Spleen (tissue), 13 donors: ENCODE data around the gene AKAP11. TPM values are rescaled to one million over a fixed set of nuclear protein-coding genes. Genes with fewer than 3 reads are reported as not detected.
A peak's percentile ranks its signal among the peaks of the same experiment; 100 is the strongest.
"Not testable (repeated sequence)": the region's sequence is repeated elsewhere in the genome, so short reads cannot be mapped to it uniquely, and the experiment has no call there.

Source experiments
- DNase-seq: peaks from one replicate; pipeline ENCODE4 v3.0.0-alpha.2; 2020
- H3K27ac ChIP-seq, 8 donors: fragments of 200-600 bp; sonication (generic) in 7 of 8; 1 replicate in 4 of 8; 2 replicates in 4 of 8; pipeline versions ENCODE4 v1.5.0 to v1.8.0; 2016 to 2021; ENCODE audit warnings: inconsistent platforms in 4 of 8, mild to moderate bottlenecking in 4 of 8, moderate library complexity in 1 of 8
- H3K27me3 ChIP-seq, 7 donors: fragments of 200-600 bp; sonication (generic) in 6 of 7; replicated peaks in 1 of 7; 1 replicate in 4 of 7; 2 replicates in 3 of 7; pipeline versions ENCODE4 v1.5.0 to v1.8.0; 2016 to 2021; ENCODE audit warnings: inconsistent platforms in 3 of 7, mild to moderate bottlenecking in 1 of 7
- H3K36me3 ChIP-seq, 6 donors: fragments of 200-600 bp; sonication (generic) in 5 of 6; 1 replicate in 4 of 6; 2 replicates in 2 of 6; pipeline versions ENCODE4 v1.5.0 to v1.8.0; 2016 to 2021; ENCODE audit warnings: inconsistent platforms in 2 of 6
- H3K4me1 ChIP-seq, 6 donors: fragments of 200-600 bp; sonication (generic) in 5 of 6; 1 replicate in 3 of 6; 2 replicates in 3 of 6; pipeline versions ENCODE4 v1.5.0 to v1.8.0; 2016 to 2021; ENCODE audit warnings: inconsistent platforms in 3 of 6
- H3K4me3 ChIP-seq, 8 donors: fragments of 200-600 bp; sonication (generic) in 7 of 8; 1 replicate in 4 of 8; 2 replicates in 4 of 8; pipeline versions ENCODE4 v1.5.0 to v1.8.0; 2016 to 2021; ENCODE audit warnings: inconsistent platforms in 4 of 8, mild to moderate bottlenecking in 4 of 8, moderate library complexity in 2 of 8
- H3K9me3 ChIP-seq, 8 donors: fragments of 200-600 bp; sonication (generic) in 7 of 8; 1 replicate in 4 of 8; 2 replicates in 4 of 8; pipeline versions ENCODE4 v1.5.0 to v1.8.0; 2016 to 2021; ENCODE audit warnings: inconsistent platforms in 4 of 8
- CTCF ChIP-seq, 11 experiments: fragments of 200-600 bp in 7 of 11; fragments of 450-650 bp in 4 of 11; sonication (generic) in 4 of 11; IDR thresholded peaks in 8 of 11; conservative IDR thresholded peaks in 3 of 11; 1 replicate in 7 of 11; 2 replicates in 4 of 11; pipeline versions ENCODE4 v1.4.0 to v1.8.0; 2016 to 2021; ENCODE audit warnings: antibody characterized with exemption in 11 of 11, inconsistent platforms in 4 of 11, mild to moderate bottlenecking in 1 of 11
- POLR2A ChIP-seq, 3 donors: fragments of 450-650 bp; IDR thresholded peaks; one replicate each; pipeline ENCODE4 v1.5.1; 2017; ENCODE audit warnings: antibody characterized with exemption in 3 of 3, mild to moderate bottlenecking in 1 of 3
- POLR2AphosphoS5 ChIP-seq, 3 donors: sonication (generic); formaldehyde crosslinking; IDR thresholded peaks; one replicate each; pipeline ENCODE4 v1.5.1; 2017; ENCODE audit warnings: antibody characterized with exemption in 3 of 3
- WGBS, 5 donors: extraction: QIAGEN DNeasy Blood & Tissue Kit in 3 of 5; methylation state at CpG; one replicate each; pipeline versions ENCODE4 v1.1.5 to v1.1.7; 2013 to 2018; 5-methylcytosine and 5-hydroxymethylcytosine counted together
- intact Hi-C: fragments of 100-400 bp; cut with DNase I; formaldehyde crosslinking; loops from one replicate; pipeline ENCODE4 v1.15.0; 2023; ENCODE audit warnings: low total_unique reads
- long read RNA-seq, 2 donors: transcript quantifications; one replicate each; lab custom pipeline, GENCODE V29; 2026
- polyA plus RNA-seq, 3 donors: library from polyadenylated mRNA; stranded (reverse); fragments of 200-250 nt; gene quantifications; one replicate each; pipeline ENCODE4 v1.2.1, GENCODE V29; 2013
- total RNA-seq, 7 donors: library from RNA; depleted of rRNA in 3 of 7; stranded (reverse); fragments of >200 nt in 3 of 7; fragmentation: NEBNext Ultra II Directional in 4 of 7; extraction: Animal tissue kit (Norgen Biotek cat#: 25700) in 4 of 7; gene quantifications; one replicate each; pipeline versions ENCODE4 v1.1.0 to v1.2.1, GENCODE V29; 2016 to 2021
- donor health status: healthy with polysubstance abuse.
- donor health status: DM: no; HTN: no; CAD: no; lungs with moderate emphysema.
- donor health status: DM: no; HTN: no; CAD: no.
- donor health status: Bipolar disorder and iron deficiency.
- donor health status: healthy.
- donor health status: DM: no; HTN: no; CAD: no.
- donor health status: DM: yes; HTN: yes; CAD: no.

Gene AKAP11
- total RNA-seq (10 to 100 TPM; 33.5 to 43.5 (median 38.8) TPM), polyA plus RNA-seq (1 to 10 TPM; 9.4 to 9.9 (median 9.6) TPM)
- long read RNA-seq, donor 1, full-length matches to known transcripts = 1 of 7 reads
- long read RNA-seq, donor 1, partial matches to known transcripts = 6 of 7 reads
- long read RNA-seq, donor 1, other reads (novel, unspliced or antisense) = 0 of 7 reads
- long read RNA-seq, donor 2 = 0 reads

GRCh38 chr13:42272115-42272803, at the start of gene AKAP11:
TSS of gene AKAP11 (plus strand) at chr13:42272152. CDS start at chr13:42286349, 14,197 bp downstream.
- 0 to 1% (median 0%) methylated on average over 33 to 59 of the region's 59 CpGs for WGBS, 5 donors
- DNase-seq = peak; percentile 93
- TF ChIP-seq POLR2AphosphoS5 (IDR thresholded peaks at IDR 0.05) = peak in 2 of 3 donors; percentile 62 to 71
- no peak for TF ChIP-seq CTCF (IDR thresholded peaks at IDR 0.05 in 8 of 11, conservative IDR thresholded peaks at IDR 0.05 in 3 of 11)
- Histone ChIP-seq H3K27me3 (no peaks in the 10 kb centered on the region), H3K27ac (peak within 1 kb of the TSS; percentile 88 to 97 (median 95)), H3K4me1 (peaks cover 6 to 59% (median 47%) of the 10 kb centered on the region in 6 donors), H3K9me3 (no peaks in the 10 kb centered on the region), H3K36me3 (no peaks in the 10 kb centered on the region), H3K4me3 (peak within 1 kb of the TSS; percentile 77 to 95 (median 90))
- intact Hi-C loops = no loop called here

GRCh38 chr13:42223681-42224080, 48.3 kb upstream of the AKAP11 start:
- H3K9me3 ChIP-seq = peaks cover 0 to 3% (median 0%) of the 10 kb centered on the region in 8 donors
- peaks cover 0 to 63% (median 3%) of the 10 kb centered on the region in 6 donors for H3K36me3 ChIP-seq
- 94 to 99% (median 96%) methylated on average over 4 of the region's 4 CpGs for WGBS, 5 donors
- H3K4me1 ChIP-seq = no peaks in the 10 kb centered on the region
- no peak for DNase-seq
- TF ChIP-seq POLR2AphosphoS5 (IDR thresholded peaks at IDR 0.05) (no peak), POLR2A (IDR thresholded peaks at IDR 0.05) (no peak), CTCF (IDR thresholded peaks at IDR 0.05 in 8 of 11, conservative IDR thresholded peaks at IDR 0.05 in 3 of 11) (no peak)
- no peak overlapping the region for H3K27ac ChIP-seq
- H3K4me3 ChIP-seq = no peak overlapping the region
- H3K27me3 ChIP-seq = no peaks in the 10 kb centered on the region
- intact Hi-C loops = no loop called here

- peaks cover 0 to 60% (median 3%) of the 10 kb centered on the region in 6 donors for H3K36me3 ChIP-seq
- peaks cover 0 to 3% (median 0%) of the 10 kb centered on the region in 8 donors for H3K9me3 ChIP-seq
- TF ChIP-seq CTCF (IDR thresholded peaks at IDR 0.05 in 8 of 11, conservative IDR thresholded peaks at IDR 0.05 in 3 of 11) = no peak
- TF ChIP-seq POLR2AphosphoS5 (IDR thresholded peaks at IDR 0.05) = no peak
- TF ChIP-seq POLR2A (IDR thresholded peaks at IDR 0.05) = no peak
- intact Hi-C loops = no loop called here
- no peaks in the 10 kb centered on the region for H3K27me3 ChIP-seq
- no peak overlapping the region for H3K27ac ChIP-seq
- H3K4me3 ChIP-seq = no peak overlapping the region
- 91 to 100% (median 95%) methylated on average over 2 of the region's 2 CpGs for WGBS, 5 donors
- no peak for DNase-seq
- H3K4me1 ChIP-seq = no peaks in the 10 kb centered on the region
Measured at GRCh38 chr13:42225051-42225450, 46.9 kb upstream of the AKAP11 start.

GRCh38 chr13:42226759-42227158, 45.2 kb upstream of the AKAP11 start:
- H3K4me1 ChIP-seq, H3K27ac ChIP-seq, H3K27me3 ChIP-seq, intact Hi-C loops, DNase-seq, H3K9me3 ChIP-seq, H3K4me3 ChIP-seq: not testable (repeated sequence)
- H3K36me3 ChIP-seq = peaks cover 0 to 46% (median 0%) of the 10 kb centered on the region in 6 donors
- 94 to 99% (median 96%) methylated on average over 5 of the region's 5 CpGs for WGBS, 5 donors
